Stomach (tissue), 9 donors: ENCODE data around the gene PLXNA2. TPM values are rescaled to one million over a fixed set of nuclear protein-coding genes. Genes with fewer than 3 reads are reported as not detected.

ENCODE experiments used
- DNase-seq, 2 donors: peaks; one replicate each; pipeline versions ENCODE4 v3.0.0 to v3.0.0-alpha.2; 2013 to 2019
- H3K27ac ChIP-seq, 5 donors: fragments of 200-600 bp in 4 of 5; sonication (generic) in 4 of 5; one replicate each; pipeline ENCODE4 v1.5.1; 2013 to 2019; ENCODE audit warnings: mild to moderate bottlenecking in 1 of 5, moderate library complexity in 1 of 5
- H3K27me3 ChIP-seq, 3 donors: fragments of 200-600 bp; sonication (generic); one replicate each; pipeline ENCODE4 v1.5.1; 2017 to 2019; ENCODE audit warnings: mixed run types in 1 of 3
- H3K36me3 ChIP-seq, 4 donors: fragments of 200-600 bp; sonication (generic); 1 replicate in 3 of 4; 2 replicates in 1 of 4; pipeline ENCODE4 v1.5.1; 2016 to 2019
- H3K4me1 ChIP-seq, 4 donors: fragments of 200-600 bp; sonication (generic); one replicate each; pipeline ENCODE4 v1.5.1; 2016 to 2019
- H3K4me3 ChIP-seq, 4 donors: fragments of 200-600 bp; sonication (generic) in 3 of 4; one replicate each; pipeline ENCODE4 v1.5.1; 2016 to 2019; ENCODE audit warnings: mild to moderate bottlenecking in 1 of 4
- H3K9me3 ChIP-seq, 4 donors: fragments of 200-600 bp; sonication (generic); one replicate each; pipeline ENCODE4 v1.5.1; 2016 to 2019
- CTCF ChIP-seq, 7 experiments: fragments of 450-650 bp in 4 of 7; fragments of 200-600 bp in 3 of 7; sonication (generic) in 3 of 7; IDR thresholded peaks; one replicate each; pipeline ENCODE4 v1.5.1; 2016 to 2019; ENCODE audit warnings: antibody characterized with exemption in 7 of 7, control low read depth in 2 of 7, mild to moderate bottlenecking in 1 of 7
- EP300 ChIP-seq: sonication (generic); formaldehyde crosslinking; IDR thresholded peaks from one replicate; pipeline ENCODE4 v1.6.1; 2017; ENCODE audit warnings: antibody characterized with exemption
- POLR2A ChIP-seq, 4 donors: fragments of 450-650 bp; IDR thresholded peaks; one replicate each; pipeline ENCODE4 v1.6.1; 2016; ENCODE audit warnings: antibody characterized with exemption in 4 of 4, control low read depth in 2 of 4, mild to moderate bottlenecking in 1 of 4, moderate library complexity in 1 of 4
- POLR2AphosphoS5 ChIP-seq, 3 donors: sonication (generic); formaldehyde crosslinking; IDR thresholded peaks; one replicate each; pipeline ENCODE4 v1.6.1; 2016; ENCODE audit warnings: antibody characterized with exemption in 3 of 3
- WGBS, 5 donors: extraction: QIAGEN DNeasy Blood & Tissue Kit in 3 of 5; methylation state at CpG; one replicate each; pipeline versions ENCODE4 v1.1.5 to v1.1.7; 2013 to 2018; 5-methylcytosine and 5-hydroxymethylcytosine counted together
- intact Hi-C: fragments of 100-400 bp; cut with DNase I; formaldehyde crosslinking; loops from one replicate; pipeline ENCODE4 v1.15.1; 2023; ENCODE audit warnings: low total_unique reads
- polyA plus RNA-seq, 3 donors: library from polyadenylated mRNA; stranded (reverse); fragments of 200-250 nt; gene quantifications; one replicate each; pipeline ENCODE4 v1.2.3, GENCODE V29; 2013
- total RNA-seq, 5 donors: library from RNA; depleted of rRNA; stranded (reverse); fragments of >200 nt; gene quantifications; one replicate each; pipeline versions ENCODE4 v1.1.0 to v1.2.3, GENCODE V29; 2014 to 2016
- donor health status: healthy with polysubstance abuse.
- donor health status: Bipolar disorder and iron deficiency.
- donor health status: healthy.

The PLXNA2 gene
- total and polyA plus RNA-seq, 8 donors, result 2.7 to 185 (median 28.7) TPM

- TF ChIP-seq POLR2AphosphoS5 (IDR thresholded peaks at IDR 0.05) (no peak), POLR2A (IDR thresholded peaks at IDR 0.05) (no peak), EP300 (no peak), CTCF (IDR thresholded peaks at IDR 0.05) (no peak)
- Histone ChIP-seq H3K27ac (no peak overlapping the region), H3K9me3 (no peaks in the 10 kb centered on the region), H3K27me3 (no peaks in the 10 kb centered on the region), H3K4me1 (peaks cover 11 to 64% (median 33%) of the 10 kb centered on the region in 4 donors), H3K4me3 (no peak overlapping the region), H3K36me3 (peaks cover 0 to 7% (median 3%) of the 10 kb centered on the region in 4 donors)
- 83 to 91% (median 90%) methylated on average over 7 of the region's 7 CpGs for WGBS, 5 donors
- intact Hi-C loops, result no loop called here
- no peak for DNase-seq
These were observed 72.4 kb downstream of the PLXNA2 start for GRCh38 chr1:208171616-208172422.

GRCh38 chr1:208170252-208170651, 73.9 kb downstream of the PLXNA2 start:
- Histone ChIP-seq H3K9me3 (no peaks in the 10 kb centered on the region), H3K36me3 (peaks cover 0 to 7% (median under 1%) of the 10 kb centered on the region in 4 donors), H3K4me3 (no peak overlapping the region), H3K27me3 (no peaks in the 10 kb centered on the region), H3K4me1 (peaks cover 11 to 69% (median 29%) of the 10 kb centered on the region in 4 donors), H3K27ac (no peak overlapping the region)
- no peak for TF ChIP-seq CTCF (IDR thresholded peaks at IDR 0.05)
- no peak for TF ChIP-seq POLR2AphosphoS5 (IDR thresholded peaks at IDR 0.05)
- TF ChIP-seq POLR2A (IDR thresholded peaks at IDR 0.05), result no peak
- TF ChIP-seq EP300, result no peak
- peak in 1 of 2 donors; percentile 59 for DNase-seq
- 24 to 35% (median 26%) methylated on average over 4 of the region's 4 CpGs for WGBS, 5 donors
- intact Hi-C loops, result no loop called here

- Histone ChIP-seq H3K4me1 (peaks cover 8 to 71% (median 26%) of the 10 kb centered on the region in 4 donors), H3K27me3 (no peaks in the 10 kb centered on the region), H3K4me3 (no peak overlapping the region), H3K9me3 (no peaks in the 10 kb centered on the region), H3K36me3 (peaks cover 0 to 7% (median 0%) of the 10 kb centered on the region in 4 donors), H3K27ac (no peak overlapping the region)
- no peak for TF ChIP-seq EP300
- no peak for TF ChIP-seq CTCF (IDR thresholded peaks at IDR 0.05)
- TF ChIP-seq POLR2AphosphoS5 (IDR thresholded peaks at IDR 0.05), result no peak
- TF ChIP-seq POLR2A (IDR thresholded peaks at IDR 0.05), result no peak
- intact Hi-C loops, result no loop called here
- WGBS, 5 donors, result 77 to 88% (median 84%) methylated on average over 8 of the region's 8 CpGs
- no peak for DNase-seq
These were observed 74.9 kb downstream of the PLXNA2 start for GRCh38 chr1:208169081-208169879.

GRCh38 chr1:208167261-208167869, 76.8 kb downstream of the PLXNA2 start:
- no peak for DNase-seq
- Histone ChIP-seq H3K27ac (no peak overlapping the region), H3K4me1 (peaks cover 6 to 69% (median 22%) of the 10 kb centered on the region in 4 donors), H3K9me3 (no peaks in the 10 kb centered on the region), H3K36me3 (no peaks in the 10 kb centered on the region), H3K4me3 (no peak overlapping the region), H3K27me3 (no peaks in the 10 kb centered on the region)
- WGBS, 5 donors, result 78 to 83% (median 82%) methylated on average over 10 to 11 of the region's 11 CpGs
- TF ChIP-seq POLR2A (IDR thresholded peaks at IDR 0.05) (no peak), POLR2AphosphoS5 (IDR thresholded peaks at IDR 0.05) (no peak), CTCF (IDR thresholded peaks at IDR 0.05) (no peak), EP300 (no peak)
- intact Hi-C loops, result no loop called here
